GM12878 (cell line): ENCODE results near the gene INPP5D.

Source experiments
- EZH2 ChIP-seq: IDR thresholded peaks from 2 replicates; pipeline ENCODE4 v1.6.1; 2012; ENCODE audit warnings: low read depth, mild to moderate bottlenecking, control low read depth, inconsistent platforms, low read length, borderline replicate concordance; ENCODE audit not compliant: control insufficient read depth
- FOXK2 ChIP-seq: fragments of 450-650 bp; IDR thresholded peaks from 2 replicates; pipeline ENCODE4 v1.6.1; 2017; ENCODE audit warnings: mild to moderate bottlenecking, moderate library complexity
- ZNF217 ChIP-seq: fragments of 450-650 bp; IDR thresholded peaks from 2 replicates; pipeline ENCODE4 v1.6.1; 2017; ENCODE audit warnings: antibody characterized with exemption, mild to moderate bottlenecking
- TF ChIP-seq, protein P1 (sequence below): IDR thresholded peaks from 2 replicates; pipeline ENCODE4 v1.6.1; 2012; ENCODE audit warnings: mild to moderate bottlenecking, low read depth, low read length
- TF ChIP-seq, protein P2 (sequence below), 3 experiments: IDR thresholded peaks in 2 of 3; conservative IDR thresholded peaks in 1 of 3; 2 replicates each; pipeline ENCODE4 v1.5.1; 2011; ENCODE audit warnings: low read depth in 3 of 3, low read length in 3 of 3, mild to moderate bottlenecking in 3 of 3, control low read depth in 2 of 3, moderate library complexity in 2 of 3, inconsistent platforms in 1 of 3, mixed read lengths in 1 of 3; ENCODE audit not compliant: control insufficient read depth in 2 of 3, insufficient read depth in 1 of 3; ENCODE audit errors: extremely low read depth in 1 of 3
- TF ChIP-seq, protein P3 (sequence below): IDR thresholded peaks from 2 replicates; pipeline ENCODE4 v1.6.1; 2012; ENCODE audit warnings: low read length, inconsistent platforms

DNA sequence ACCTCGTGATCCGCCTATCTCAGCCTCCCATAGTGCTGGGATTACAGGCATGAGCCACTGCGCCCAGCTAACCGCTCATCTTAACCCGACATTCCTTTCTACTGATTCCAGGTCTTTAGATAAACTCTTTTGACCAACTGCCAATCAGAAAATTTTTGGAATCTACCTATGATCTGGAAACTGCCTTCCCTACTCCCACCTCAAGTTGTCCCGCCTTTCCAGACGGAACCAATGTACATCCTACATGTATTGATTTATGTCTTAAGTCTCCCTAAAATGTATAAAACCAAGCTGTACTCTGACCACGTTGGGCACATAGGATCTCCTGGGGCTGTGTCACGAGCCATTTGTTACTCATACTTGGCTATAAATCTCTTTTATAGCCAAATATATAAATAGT lies 30.8 kb upstream of the INPP5D start:
- TF ChIP-seq, protein P1, sequence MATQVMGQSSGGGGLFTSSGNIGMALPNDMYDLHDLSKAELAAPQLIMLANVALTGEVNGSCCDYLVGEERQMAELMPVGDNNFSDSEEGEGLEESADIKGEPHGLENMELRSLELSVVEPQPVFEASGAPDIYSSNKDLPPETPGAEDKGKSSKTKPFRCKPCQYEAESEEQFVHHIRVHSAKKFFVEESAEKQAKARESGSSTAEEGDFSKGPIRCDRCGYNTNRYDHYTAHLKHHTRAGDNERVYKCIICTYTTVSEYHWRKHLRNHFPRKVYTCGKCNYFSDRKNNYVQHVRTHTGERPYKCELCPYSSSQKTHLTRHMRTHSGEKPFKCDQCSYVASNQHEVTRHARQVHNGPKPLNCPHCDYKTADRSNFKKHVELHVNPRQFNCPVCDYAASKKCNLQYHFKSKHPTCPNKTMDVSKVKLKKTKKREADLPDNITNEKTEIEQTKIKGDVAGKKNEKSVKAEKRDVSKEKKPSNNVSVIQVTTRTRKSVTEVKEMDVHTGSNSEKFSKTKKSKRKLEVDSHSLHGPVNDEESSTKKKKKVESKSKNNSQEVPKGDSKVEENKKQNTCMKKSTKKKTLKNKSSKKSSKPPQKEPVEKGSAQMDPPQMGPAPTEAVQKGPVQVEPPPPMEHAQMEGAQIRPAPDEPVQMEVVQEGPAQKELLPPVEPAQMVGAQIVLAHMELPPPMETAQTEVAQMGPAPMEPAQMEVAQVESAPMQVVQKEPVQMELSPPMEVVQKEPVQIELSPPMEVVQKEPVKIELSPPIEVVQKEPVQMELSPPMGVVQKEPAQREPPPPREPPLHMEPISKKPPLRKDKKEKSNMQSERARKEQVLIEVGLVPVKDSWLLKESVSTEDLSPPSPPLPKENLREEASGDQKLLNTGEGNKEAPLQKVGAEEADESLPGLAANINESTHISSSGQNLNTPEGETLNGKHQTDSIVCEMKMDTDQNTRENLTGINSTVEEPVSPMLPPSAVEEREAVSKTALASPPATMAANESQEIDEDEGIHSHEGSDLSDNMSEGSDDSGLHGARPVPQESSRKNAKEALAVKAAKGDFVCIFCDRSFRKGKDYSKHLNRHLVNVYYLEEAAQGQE = no peak
- TF ChIP-seq EZH2 (no peak), ZNF217 (no peak), FOXK2 (no peak)
- TF ChIP-seq, protein P2, sequence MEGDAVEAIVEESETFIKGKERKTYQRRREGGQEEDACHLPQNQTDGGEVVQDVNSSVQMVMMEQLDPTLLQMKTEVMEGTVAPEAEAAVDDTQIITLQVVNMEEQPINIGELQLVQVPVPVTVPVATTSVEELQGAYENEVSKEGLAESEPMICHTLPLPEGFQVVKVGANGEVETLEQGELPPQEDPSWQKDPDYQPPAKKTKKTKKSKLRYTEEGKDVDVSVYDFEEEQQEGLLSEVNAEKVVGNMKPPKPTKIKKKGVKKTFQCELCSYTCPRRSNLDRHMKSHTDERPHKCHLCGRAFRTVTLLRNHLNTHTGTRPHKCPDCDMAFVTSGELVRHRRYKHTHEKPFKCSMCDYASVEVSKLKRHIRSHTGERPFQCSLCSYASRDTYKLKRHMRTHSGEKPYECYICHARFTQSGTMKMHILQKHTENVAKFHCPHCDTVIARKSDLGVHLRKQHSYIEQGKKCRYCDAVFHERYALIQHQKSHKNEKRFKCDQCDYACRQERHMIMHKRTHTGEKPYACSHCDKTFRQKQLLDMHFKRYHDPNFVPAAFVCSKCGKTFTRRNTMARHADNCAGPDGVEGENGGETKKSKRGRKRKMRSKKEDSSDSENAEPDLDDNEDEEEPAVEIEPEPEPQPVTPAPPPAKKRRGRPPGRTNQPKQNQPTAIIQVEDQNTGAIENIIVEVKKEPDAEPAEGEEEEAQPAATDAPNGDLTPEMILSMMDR (IDR thresholded peaks at IDR 0.05 in 2 of 3, conservative IDR thresholded peaks at IDR 0.05 in 1 of 3; ENCODE audit: control insufficient read depth in 2 of 3, extremely low read depth in 1 of 3, insufficient read depth in 1 of 3, low read depth in 3 of 3, low read length in 3 of 3) = no peak
- TF ChIP-seq, protein P3, sequence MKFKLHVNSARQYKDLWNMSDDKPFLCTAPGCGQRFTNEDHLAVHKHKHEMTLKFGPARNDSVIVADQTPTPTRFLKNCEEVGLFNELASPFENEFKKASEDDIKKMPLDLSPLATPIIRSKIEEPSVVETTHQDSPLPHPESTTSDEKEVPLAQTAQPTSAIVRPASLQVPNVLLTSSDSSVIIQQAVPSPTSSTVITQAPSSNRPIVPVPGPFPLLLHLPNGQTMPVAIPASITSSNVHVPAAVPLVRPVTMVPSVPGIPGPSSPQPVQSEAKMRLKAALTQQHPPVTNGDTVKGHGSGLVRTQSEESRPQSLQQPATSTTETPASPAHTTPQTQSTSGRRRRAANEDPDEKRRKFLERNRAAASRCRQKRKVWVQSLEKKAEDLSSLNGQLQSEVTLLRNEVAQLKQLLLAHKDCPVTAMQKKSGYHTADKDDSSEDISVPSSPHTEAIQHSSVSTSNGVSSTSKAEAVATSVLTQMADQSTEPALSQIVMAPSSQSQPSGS = no peak
